HFFc6 (cell line): ENCODE data around the gene PBX3. TPM values are rescaled to one million over a fixed set of nuclear protein-coding genes. Genes with fewer than 3 reads are reported as not detected.

Source experiments
- DNase-seq: peaks from one replicate; pipeline ENCODE4 v3.0.0-alpha.2; 2018
- H3K27ac Mint-ChIP-seq: 2 replicates; pipeline ENCODE4 v1.8.0; 2020; ENCODE audit warnings: mild to moderate bottlenecking, mixed read lengths
- H3K27me3 Mint-ChIP-seq: 2 replicates; pipeline ENCODE4 v1.8.0; 2021; ENCODE audit warnings: mild to moderate bottlenecking, moderate library complexity, mixed read lengths; ENCODE audit not compliant: insufficient read depth
- H3K36me3 Mint-ChIP-seq: 2 replicates; pipeline ENCODE4 v1.8.0; 2021; ENCODE audit warnings: low read depth, mixed read lengths
- H3K4me1 Mint-ChIP-seq: 2 replicates; pipeline ENCODE4 v1.8.0; 2020; ENCODE audit warnings: low read depth, mixed read lengths
- H3K4me3 Mint-ChIP-seq: 2 replicates; pipeline ENCODE4 v1.8.0; 2020; ENCODE audit warnings: mild to moderate bottlenecking, moderate library complexity, mixed read lengths
- H3K9me3 Mint-ChIP-seq: 2 replicates; pipeline ENCODE4 v1.8.0; 2020; ENCODE audit warnings: mild to moderate bottlenecking, mixed read lengths
- CTCF ChIP-seq: fragments of 200-600 bp; sonication (generic); IDR thresholded peaks from 2 replicates; pipeline ENCODE4 v1.5.0; 2021; ENCODE audit warnings: antibody characterized with exemption, mild to moderate bottlenecking
- total RNA-seq, 6 experiments: library from RNA; stranded (reverse); fragmentation: NEBNext Ultra II Directional; extraction: Animal tissue kit (Norgen Biotek cat#: 25700); gene quantifications; 2 replicates in 1 of 6; 3 replicates in 5 of 6; pipeline ENCODE4 v1.2.3, GENCODE V29; 2021

PBX3 gene
- total RNA-seq, 6 experiments from 2014 or later, result 32.2 to 44.3 (median 40.3) TPM

- no peak overlapping the region for H3K4me3 Mint-ChIP-seq
- H3K27me3 Mint-ChIP-seq, result peaks cover 42% of the 10 kb centered on the region
- H3K27ac Mint-ChIP-seq, result no peak overlapping the region
- TF ChIP-seq CTCF, result no peak
- no peaks in the 10 kb centered on the region for H3K9me3 Mint-ChIP-seq
- H3K36me3 Mint-ChIP-seq, result no peaks in the 10 kb centered on the region
- no peak for DNase-seq
- H3K4me1 Mint-ChIP-seq, result no peaks in the 10 kb centered on the region
These were observed 253.8 kb downstream of the PBX3 start for GRCh38 chr9:126000731-126001580.

- H3K4me1 Mint-ChIP-seq, result no peaks in the 10 kb centered on the region
- H3K27ac Mint-ChIP-seq, result no peak overlapping the region
- no peak for DNase-seq
- 0 out of 2 replicates have a peak, but pooled peaks cover 3% of the 10 kb centered on the region for H3K9me3 Mint-ChIP-seq
- H3K36me3 Mint-ChIP-seq, result no peaks in the 10 kb centered on the region; the same call in 1 of the 2 replicates
- H3K4me3 Mint-ChIP-seq, result no peak overlapping the region
- TF ChIP-seq CTCF, result no peak
- peaks cover 40% of the 10 kb centered on the region for H3K27me3 Mint-ChIP-seq
These were observed 254.5 kb downstream of the PBX3 start for GRCh38 chr9:126001581-126002225.

GRCh38 chr9:126002476-126003350 lies 255.5 kb downstream of the PBX3 start:
- peaks cover 5% of the 10 kb centered on the region; the same call in 1 of the 2 replicates for H3K36me3 Mint-ChIP-seq
- H3K4me1 Mint-ChIP-seq, result no peaks in the 10 kb centered on the region
- DNase-seq, result no peak
- peaks cover 13% of the 10 kb centered on the region for H3K9me3 Mint-ChIP-seq
- no peak overlapping the region for H3K27ac Mint-ChIP-seq
- peaks cover 43% of the 10 kb centered on the region for H3K27me3 Mint-ChIP-seq
- TF ChIP-seq CTCF, result no peak
- H3K4me3 Mint-ChIP-seq, result no peak overlapping the region

- H3K9me3 Mint-ChIP-seq, result peaks cover 43% of the 10 kb centered on the region
- no peak overlapping the region for H3K4me3 Mint-ChIP-seq
- no peaks in the 10 kb centered on the region for H3K4me1 Mint-ChIP-seq
- H3K36me3 Mint-ChIP-seq, result peaks cover 29% of the 10 kb centered on the region
- peak; percentile 54 for TF ChIP-seq CTCF
- H3K27ac Mint-ChIP-seq, result no peak overlapping the region
- peaks cover 24% of the 10 kb centered on the region for H3K27me3 Mint-ChIP-seq
- DNase-seq, result no peak
These were observed 261.9 kb downstream of the PBX3 start for GRCh38 chr9:126009047-126009446.

GRCh38 chr9:126014726-126015125 lies 267.6 kb downstream of the PBX3 start:
- Mint-ChIP-seq H3K4me3 (no peak overlapping the region), H3K9me3 (peaks cover 10% of the 10 kb centered on the region), H3K27me3 (peaks cover 15% of the 10 kb centered on the region), H3K4me1 (no peaks in the 10 kb centered on the region), H3K36me3 (peaks cover 4% of the 10 kb centered on the region; the same call in 1 of the 2 replicates), H3K27ac (no peak overlapping the region)
- no peak for TF ChIP-seq CTCF
- no peak for DNase-seq
